ENCODE data around the gene NTHL1.

The NTHL1 gene

DNA sequence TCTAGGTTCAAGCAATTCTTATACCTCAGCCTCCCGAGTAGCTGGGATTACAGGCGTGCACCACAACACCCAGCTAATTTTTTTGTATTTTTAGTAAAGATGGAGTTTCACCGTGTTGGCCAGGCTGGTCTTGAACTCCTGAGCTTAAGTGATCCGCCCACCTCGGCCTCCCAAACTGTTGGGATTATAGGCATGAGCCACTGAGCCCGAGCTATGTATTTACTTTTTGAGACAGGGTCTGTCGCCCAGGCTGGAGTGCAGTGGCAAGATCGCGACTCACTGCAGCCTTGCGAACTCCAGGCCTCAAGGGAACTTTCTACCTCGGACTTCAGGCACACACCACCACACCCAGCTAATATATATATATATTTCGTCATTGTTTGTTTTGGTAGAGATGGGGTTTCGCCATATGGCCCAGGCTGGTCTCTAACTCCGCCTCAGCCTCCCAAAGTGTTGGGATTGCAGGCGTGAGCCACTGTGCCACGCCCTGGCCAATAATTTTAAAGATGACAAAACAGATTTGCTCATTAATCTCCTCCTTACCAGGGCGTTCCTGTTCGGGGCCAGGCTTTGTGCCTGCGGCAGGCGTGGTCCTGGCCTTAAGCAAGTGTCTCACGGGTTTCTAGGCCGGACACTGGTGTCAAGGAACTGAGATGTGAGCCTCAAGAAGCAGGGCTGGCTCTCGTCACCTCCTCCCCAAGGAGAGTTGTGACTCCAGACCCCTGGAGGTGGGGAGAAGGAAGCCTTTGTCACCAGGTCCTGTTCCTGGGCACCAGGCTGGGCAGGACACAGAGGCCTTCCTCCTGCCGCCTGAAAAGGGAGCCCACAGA lies 32.3 kb downstream of the NTHL1 start:
- peak; percentile 52 for TF ChIP-seq CEBPB (IDR thresholded peaks at IDR 0.05)
- TF ChIP-seq FOXM1 (IDR thresholded peaks at IDR 0.05; ENCODE audit: borderline replicate concordance, low read depth), result no peak
- TF ChIP-seq, protein P1, sequence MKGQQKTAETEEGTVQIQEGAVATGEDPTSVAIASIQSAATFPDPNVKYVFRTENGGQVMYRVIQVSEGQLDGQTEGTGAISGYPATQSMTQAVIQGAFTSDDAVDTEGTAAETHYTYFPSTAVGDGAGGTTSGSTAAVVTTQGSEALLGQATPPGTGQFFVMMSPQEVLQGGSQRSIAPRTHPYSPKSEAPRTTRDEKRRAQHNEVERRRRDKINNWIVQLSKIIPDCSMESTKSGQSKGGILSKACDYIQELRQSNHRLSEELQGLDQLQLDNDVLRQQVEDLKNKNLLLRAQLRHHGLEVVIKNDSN (IDR thresholded peaks at IDR 0.05), result no peak
- TF ChIP-seq NFIC (IDR thresholded peaks at IDR 0.05), result no peak
- TF ChIP-seq, protein P2, sequence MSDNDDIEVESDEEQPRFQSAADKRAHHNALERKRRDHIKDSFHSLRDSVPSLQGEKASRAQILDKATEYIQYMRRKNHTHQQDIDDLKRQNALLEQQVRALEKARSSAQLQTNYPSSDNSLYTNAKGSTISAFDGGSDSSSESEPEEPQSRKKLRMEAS (IDR thresholded peaks at IDR 0.05), result no peak

DNA sequence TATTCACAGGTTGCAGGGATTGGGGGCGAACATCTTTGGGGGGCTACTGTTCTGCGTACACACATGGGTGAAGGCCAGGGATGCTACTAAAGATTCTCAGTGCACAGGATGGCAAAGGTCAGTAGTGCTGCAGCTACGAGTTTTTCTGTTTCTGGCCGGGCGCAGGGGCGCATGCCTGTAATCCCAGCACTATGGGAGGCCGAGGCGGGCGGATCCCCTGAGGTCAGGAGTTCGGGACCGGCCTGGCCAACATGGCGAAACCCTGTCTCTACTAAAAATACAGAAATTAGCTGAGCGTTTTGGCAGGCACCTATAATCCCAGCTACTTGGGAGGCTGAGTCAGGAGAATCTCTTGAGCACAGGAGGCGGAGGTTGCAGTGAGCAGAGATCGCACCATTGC lies 34.1 kb downstream of the NTHL1 start:
- TF ChIP-seq RAD21 (IDR thresholded peaks at IDR 0.05; ENCODE audit: low read depth) (no peak), ZBTB7A (IDR thresholded peaks at IDR 0.05; ENCODE audit: low read depth) (no peak), NFIC (IDR thresholded peaks at IDR 0.05) (no peak), TAF1 (IDR thresholded peaks at IDR 0.05; ENCODE audit: low read depth) (no peak), YY1 (IDR thresholded peaks at IDR 0.05; ENCODE audit: low read depth) (no peak), FOXM1 (IDR thresholded peaks at IDR 0.05; ENCODE audit: borderline replicate concordance, low read depth) (no peak), TEAD4 (IDR thresholded peaks at IDR 0.05) (no peak)
- TF ChIP-seq, protein P1 (IDR thresholded peaks at IDR 0.05), result no peak
- TF ChIP-seq, protein P3, sequence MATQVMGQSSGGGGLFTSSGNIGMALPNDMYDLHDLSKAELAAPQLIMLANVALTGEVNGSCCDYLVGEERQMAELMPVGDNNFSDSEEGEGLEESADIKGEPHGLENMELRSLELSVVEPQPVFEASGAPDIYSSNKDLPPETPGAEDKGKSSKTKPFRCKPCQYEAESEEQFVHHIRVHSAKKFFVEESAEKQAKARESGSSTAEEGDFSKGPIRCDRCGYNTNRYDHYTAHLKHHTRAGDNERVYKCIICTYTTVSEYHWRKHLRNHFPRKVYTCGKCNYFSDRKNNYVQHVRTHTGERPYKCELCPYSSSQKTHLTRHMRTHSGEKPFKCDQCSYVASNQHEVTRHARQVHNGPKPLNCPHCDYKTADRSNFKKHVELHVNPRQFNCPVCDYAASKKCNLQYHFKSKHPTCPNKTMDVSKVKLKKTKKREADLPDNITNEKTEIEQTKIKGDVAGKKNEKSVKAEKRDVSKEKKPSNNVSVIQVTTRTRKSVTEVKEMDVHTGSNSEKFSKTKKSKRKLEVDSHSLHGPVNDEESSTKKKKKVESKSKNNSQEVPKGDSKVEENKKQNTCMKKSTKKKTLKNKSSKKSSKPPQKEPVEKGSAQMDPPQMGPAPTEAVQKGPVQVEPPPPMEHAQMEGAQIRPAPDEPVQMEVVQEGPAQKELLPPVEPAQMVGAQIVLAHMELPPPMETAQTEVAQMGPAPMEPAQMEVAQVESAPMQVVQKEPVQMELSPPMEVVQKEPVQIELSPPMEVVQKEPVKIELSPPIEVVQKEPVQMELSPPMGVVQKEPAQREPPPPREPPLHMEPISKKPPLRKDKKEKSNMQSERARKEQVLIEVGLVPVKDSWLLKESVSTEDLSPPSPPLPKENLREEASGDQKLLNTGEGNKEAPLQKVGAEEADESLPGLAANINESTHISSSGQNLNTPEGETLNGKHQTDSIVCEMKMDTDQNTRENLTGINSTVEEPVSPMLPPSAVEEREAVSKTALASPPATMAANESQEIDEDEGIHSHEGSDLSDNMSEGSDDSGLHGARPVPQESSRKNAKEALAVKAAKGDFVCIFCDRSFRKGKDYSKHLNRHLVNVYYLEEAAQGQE (IDR thresholded peaks at IDR 0.05; ENCODE audit: low read depth), result no peak

DNA sequence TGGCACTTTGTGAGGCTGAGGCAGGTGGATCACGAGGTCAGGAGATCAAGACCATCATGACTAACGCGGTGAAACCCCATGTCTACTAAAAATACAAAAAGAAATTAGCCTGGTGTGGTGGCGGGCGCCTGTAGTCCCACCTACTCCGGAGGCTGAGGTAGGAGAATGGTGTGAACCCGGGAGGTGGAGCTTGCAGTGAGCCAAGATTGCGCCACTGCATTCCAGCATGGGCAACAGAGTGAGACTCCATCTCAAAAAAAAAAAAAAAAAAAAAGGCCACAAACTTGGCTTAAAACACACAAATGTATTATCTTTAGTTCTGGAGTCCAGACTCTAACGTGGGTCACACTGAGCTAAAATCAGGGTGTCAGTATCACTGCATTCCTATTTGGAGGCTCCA lies 35.9 kb downstream of the NTHL1 start:
- TF ChIP-seq CEBPB (IDR thresholded peaks at IDR 0.05), result 0 out of 2 replicates have a peak, but pooled peaks have one; percentile 11

DNA sequence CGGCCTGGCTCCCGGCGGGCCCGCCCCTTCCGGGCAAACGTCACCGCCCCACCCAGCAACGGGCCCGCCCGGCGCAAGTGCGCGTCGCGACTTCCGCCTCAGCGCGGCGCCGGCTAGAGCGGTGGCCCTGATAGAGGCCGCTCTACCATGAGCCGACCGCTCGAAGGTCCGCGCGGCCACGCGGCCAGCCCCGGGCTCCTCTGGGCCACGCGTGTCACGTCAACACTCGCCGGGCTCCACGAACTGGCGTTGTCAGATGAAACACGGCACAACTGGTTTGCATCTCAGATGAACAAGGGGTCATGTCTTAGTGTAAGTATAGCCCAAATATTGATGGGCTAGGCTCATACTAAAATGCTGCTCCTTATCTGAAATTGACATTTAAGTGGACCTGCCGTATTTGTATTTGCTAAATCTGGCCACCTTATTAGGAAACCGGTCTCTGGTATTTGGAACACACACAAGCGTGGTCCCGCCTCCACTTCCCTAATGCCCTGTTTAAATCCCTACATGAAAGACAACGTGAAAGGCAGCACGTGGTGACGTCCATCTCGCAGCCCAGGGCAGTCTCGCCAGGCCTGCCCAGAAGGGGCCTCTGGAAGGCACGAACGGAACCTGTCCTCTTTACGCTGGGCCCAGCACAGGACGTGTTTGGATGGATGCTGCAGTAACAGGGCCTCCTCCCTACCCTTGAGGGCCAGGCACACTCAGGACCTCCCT lies 37.7 kb downstream of the NTHL1 start, which contains the start of gene ZNF598:
Gene ZNF598, minus strand, starts transcription at position 31 of the 720 bp plus-strand sequence.
- TF ChIP-seq TEAD4 (IDR thresholded peaks at IDR 0.05) (no peak), CREB1 (IDR thresholded peaks at IDR 0.05; ENCODE audit: low read depth) (peak; percentile 65; the same call in 1 of the 2 replicates), EGR1 (IDR thresholded peaks at IDR 0.05) (no peak), FOXM1 (IDR thresholded peaks at IDR 0.05; ENCODE audit: borderline replicate concordance, low read depth) (no peak), CEBPB (IDR thresholded peaks at IDR 0.05) (no peak), EP300 (IDR thresholded peaks at IDR 0.05; ENCODE audit: borderline replicate concordance) (no peak), TCF12 (IDR thresholded peaks at IDR 0.05; ENCODE audit: low read depth) (peak; percentile 43; the same call in 1 of the 2 replicates), YY1 (IDR thresholded peaks at IDR 0.05; ENCODE audit: low read depth) (no peak), NFIC (IDR thresholded peaks at IDR 0.05) (no peak), TAF1 (IDR thresholded peaks at IDR 0.05; ENCODE audit: low read depth) (peak; percentile 71), RAD21 (IDR thresholded peaks at IDR 0.05; ENCODE audit: low read depth) (no peak), ZBTB7A (IDR thresholded peaks at IDR 0.05; ENCODE audit: low read depth) (no peak)
- TF ChIP-seq, protein P1 (IDR thresholded peaks at IDR 0.05), result peak; percentile 67
- TF ChIP-seq, protein P2 (IDR thresholded peaks at IDR 0.05), result peak; percentile 91
- TF ChIP-seq, protein P3 (IDR thresholded peaks at IDR 0.05; ENCODE audit: low read depth), result no peak

DNA sequence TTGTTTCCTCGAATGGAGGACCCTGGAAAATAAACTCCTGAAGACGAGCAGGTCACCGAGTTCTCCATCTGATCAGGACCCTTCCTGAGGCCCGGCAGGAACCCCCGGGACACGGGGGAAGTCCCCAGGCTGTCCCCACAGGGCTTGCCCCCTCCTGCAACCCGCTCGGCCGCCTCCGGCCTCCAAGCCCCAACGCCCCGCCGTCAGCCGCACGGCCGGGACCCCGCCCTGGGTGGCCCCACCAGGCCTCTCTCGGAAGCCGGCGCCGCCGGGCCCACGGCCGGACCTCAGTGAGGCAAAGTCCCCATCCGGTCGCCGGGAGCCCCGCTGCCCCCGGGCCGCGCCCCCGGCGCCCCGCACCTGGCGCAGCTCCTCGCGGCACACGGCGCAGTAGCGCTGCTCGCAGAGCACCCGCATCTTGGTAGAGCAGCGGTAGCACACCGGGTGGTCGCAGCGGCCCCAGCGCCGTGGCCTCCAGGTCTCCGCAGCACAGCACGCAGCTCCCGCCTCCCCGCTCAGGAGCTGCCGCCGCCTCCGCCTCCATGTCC lies 38.4 kb downstream of the NTHL1 start:
- TF ChIP-seq TAF1 (IDR thresholded peaks at IDR 0.05; ENCODE audit: low read depth), result no peak
- TF ChIP-seq TEAD4 (IDR thresholded peaks at IDR 0.05), result no peak
- no peak for TF ChIP-seq EGR1 (IDR thresholded peaks at IDR 0.05)
- no peak for TF ChIP-seq RAD21 (IDR thresholded peaks at IDR 0.05; ENCODE audit: low read depth)
- TF ChIP-seq FOXM1 (IDR thresholded peaks at IDR 0.05; ENCODE audit: borderline replicate concordance, low read depth), result no peak
- TF ChIP-seq CEBPB (IDR thresholded peaks at IDR 0.05), result no peak
- no peak for TF ChIP-seq TCF12 (IDR thresholded peaks at IDR 0.05; ENCODE audit: low read depth)
- TF ChIP-seq YY1 (IDR thresholded peaks at IDR 0.05; ENCODE audit: low read depth), result no peak
- TF ChIP-seq, protein P2 (IDR thresholded peaks at IDR 0.05), result no peak

Data from Ishikawa (cell line).